Fibroblast of lung (primary cell): ENCODE data around the gene PLAC8L1. TPM values are rescaled to one million over a fixed set of nuclear protein-coding genes. Genes with fewer than 3 reads are reported as not detected.
A peak's percentile ranks its signal among the peaks of the same experiment; 100 is the strongest.

Source experiments
- DNase-seq, 2 donors: peaks; one replicate each; pipeline versions ENCODE4 v3.0.0 to v3.0.0-alpha.2; 2010; ENCODE audit warnings: low read depth in 2 of 2
- H2AFZ ChIP-seq: 2 replicates; pipeline ENCODE4 v1.5.1; 2012; ENCODE audit warnings: low read length, control low read depth, inconsistent platforms
- H3K27ac ChIP-seq: 2 replicates; pipeline ENCODE4 v1.5.1; 2011; ENCODE audit warnings: low read length, control low read depth; ENCODE audit not compliant: insufficient read depth
- H3K27me3 ChIP-seq: 2 replicates; pipeline ENCODE4 v1.5.1; 2011; ENCODE audit warnings: mild to moderate bottlenecking, low read length; ENCODE audit not compliant: control insufficient read depth, insufficient read depth
- H3K36me3 ChIP-seq: 2 replicates; pipeline ENCODE4 v1.5.1; 2011; ENCODE audit warnings: low read length; ENCODE audit not compliant: control insufficient read depth, insufficient read depth
- H3K4me1 ChIP-seq: 2 replicates; pipeline ENCODE4 v1.5.1; 2011; ENCODE audit warnings: low read length; ENCODE audit not compliant: control insufficient read depth, insufficient read depth; ENCODE audit errors: extremely low read depth
- H3K4me2 ChIP-seq: 2 replicates; pipeline ENCODE4 v1.5.1; 2011; ENCODE audit warnings: low read length, control low read depth; ENCODE audit not compliant: insufficient read depth; ENCODE audit errors: extremely low read depth
- H3K4me3 ChIP-seq, 4 experiments: fragments of 200-600 bp in 1 of 4; sonication (generic) in 1 of 4; replicated peaks in 1 of 4; 2 replicates each; pipeline ENCODE4 v1.5.1; 2011 to 2016; ENCODE audit warnings: low read length in 4 of 4, low read depth in 3 of 4, mild to moderate bottlenecking in 3 of 4, control low read depth in 2 of 4, inconsistent platforms in 1 of 4, mixed read lengths in 1 of 4; ENCODE audit not compliant: insufficient read depth in 1 of 4; ENCODE audit errors: control extremely low read depth in 1 of 4
- H3K79me2 ChIP-seq: 2 replicates; pipeline ENCODE4 v1.5.1; 2012; ENCODE audit warnings: mild to moderate bottlenecking, low read length, inconsistent platforms; ENCODE audit not compliant: control insufficient read depth, insufficient read depth
- H3K9ac ChIP-seq: 2 replicates; pipeline ENCODE4 v1.5.1; 2011; ENCODE audit warnings: mild to moderate bottlenecking, low read length, control low read depth; ENCODE audit not compliant: insufficient read depth
- H3K9me3 ChIP-seq: 2 replicates; pipeline ENCODE4 v1.5.1; 2012; ENCODE audit warnings: low read depth, low read length; ENCODE audit not compliant: control insufficient read depth, insufficient read depth
- H4K20me1 ChIP-seq: 2 replicates; pipeline ENCODE4 v1.5.1; 2011; ENCODE audit warnings: low read length; ENCODE audit not compliant: control insufficient read depth, insufficient read depth; ENCODE audit errors: extremely low read depth
- EZH2 ChIP-seq: IDR thresholded peaks from 2 replicates; pipeline ENCODE4 v1.5.1; 2012; ENCODE audit warnings: low read length, control low read depth, mild to moderate bottlenecking; ENCODE audit errors: missing control alignments
- polyA plus RNA-seq, 2 donors: library from polyadenylated mRNA; depleted of rRNA in 1 of 2; stranded (reverse) in 1 of 2; unstranded in 1 of 2; fragments of >200 nt; gene quantifications; 2 replicates each; pipeline ENCODE4 v1.2.1, GENCODE V29; 2011 to 2012; ENCODE audit warnings: missing spikeins in 1 of 2
- total RNA-seq: library from RNA; depleted of rRNA; stranded (reverse); fragments of >200 nt; gene quantifications from 2 replicates; pipeline ENCODE4 v1.2.1, GENCODE V29; 2014
- TF ChIP-seq, protein P1 (sequence below), 2 donors: IDR thresholded peaks in 1 of 2; conservative IDR thresholded peaks in 1 of 2; 1 replicate in 1 of 2; 2 replicates in 1 of 2; pipeline ENCODE4 v1.5.1; 2011 to 2012; ENCODE audit warnings: low read length in 2 of 2, control low read depth in 1 of 2, inconsistent platforms in 1 of 2, low read depth in 1 of 2, mild to moderate bottlenecking in 1 of 2

Gene PLAC8L1
- total and polyA plus RNA-seq, 2 donors (not counting 1 experiment from before 2014, with no cell fraction given): not detected

DNA sequence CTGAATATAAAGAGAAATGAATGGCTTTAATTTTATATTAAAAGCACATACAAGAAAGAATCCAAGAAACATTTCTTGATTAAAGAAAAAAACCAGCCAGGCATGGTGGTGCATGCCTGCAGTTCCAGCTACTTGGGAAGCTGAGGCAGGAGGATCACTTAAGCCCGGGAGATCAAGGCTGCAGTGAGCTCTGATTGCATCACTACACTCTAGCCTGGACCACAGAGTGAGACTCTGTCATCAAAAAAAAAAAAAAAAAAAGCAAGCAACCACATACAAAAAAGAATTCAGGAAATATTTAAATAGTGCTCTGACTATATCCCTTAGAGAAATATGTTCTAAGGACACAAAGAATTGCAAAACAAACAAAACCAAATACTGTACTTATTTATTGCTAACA is 2.5 kb upstream of the PLAC8L1 start:
- Histone ChIP-seq H3K9ac (no peak overlapping the region), H3K36me3 (no peaks in the 10 kb centered on the region), H2AFZ (no peak overlapping the region), H4K20me1 (no peaks in the 10 kb centered on the region), H3K9me3 (no peaks in the 10 kb centered on the region), H3K4me2 (no peak overlapping the region), H3K4me1 (no peaks in the 10 kb centered on the region), H3K79me2 (no peaks in the 10 kb centered on the region), H3K27ac (no peak overlapping the region), H3K4me3 (no peak overlapping the region), H3K27me3 (no peaks in the 10 kb centered on the region)
- DNase-seq: peak; percentile 12 to 20
- TF ChIP-seq, protein P1, sequence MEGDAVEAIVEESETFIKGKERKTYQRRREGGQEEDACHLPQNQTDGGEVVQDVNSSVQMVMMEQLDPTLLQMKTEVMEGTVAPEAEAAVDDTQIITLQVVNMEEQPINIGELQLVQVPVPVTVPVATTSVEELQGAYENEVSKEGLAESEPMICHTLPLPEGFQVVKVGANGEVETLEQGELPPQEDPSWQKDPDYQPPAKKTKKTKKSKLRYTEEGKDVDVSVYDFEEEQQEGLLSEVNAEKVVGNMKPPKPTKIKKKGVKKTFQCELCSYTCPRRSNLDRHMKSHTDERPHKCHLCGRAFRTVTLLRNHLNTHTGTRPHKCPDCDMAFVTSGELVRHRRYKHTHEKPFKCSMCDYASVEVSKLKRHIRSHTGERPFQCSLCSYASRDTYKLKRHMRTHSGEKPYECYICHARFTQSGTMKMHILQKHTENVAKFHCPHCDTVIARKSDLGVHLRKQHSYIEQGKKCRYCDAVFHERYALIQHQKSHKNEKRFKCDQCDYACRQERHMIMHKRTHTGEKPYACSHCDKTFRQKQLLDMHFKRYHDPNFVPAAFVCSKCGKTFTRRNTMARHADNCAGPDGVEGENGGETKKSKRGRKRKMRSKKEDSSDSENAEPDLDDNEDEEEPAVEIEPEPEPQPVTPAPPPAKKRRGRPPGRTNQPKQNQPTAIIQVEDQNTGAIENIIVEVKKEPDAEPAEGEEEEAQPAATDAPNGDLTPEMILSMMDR (conservative IDR thresholded peaks at IDR 0.05 in 1 of 2, IDR thresholded peaks at IDR 0.05 in 1 of 2; ENCODE audit: low read depth in 1 of 2, low read length in 2 of 2): no peak

DNA sequence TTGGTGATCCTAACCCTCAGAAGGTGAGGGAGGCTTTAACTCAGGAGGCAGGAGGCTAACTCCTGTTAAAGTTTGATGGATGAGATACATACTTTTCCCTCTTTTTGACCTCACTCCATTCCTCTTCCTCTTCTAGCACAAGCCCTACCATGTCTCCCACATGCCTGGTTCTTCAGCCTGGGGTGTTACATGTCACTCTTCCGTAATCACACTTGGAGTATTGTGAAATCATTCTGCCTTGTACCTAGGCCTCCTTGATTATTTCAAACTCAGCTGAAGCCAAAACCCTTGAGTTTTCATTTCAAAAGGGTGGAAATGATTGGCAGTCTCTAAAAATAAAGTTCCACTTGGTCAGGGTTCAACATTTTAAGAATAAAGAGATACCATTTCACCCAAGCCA is 1.8 kb downstream of the PLAC8L1 start:
- Histone ChIP-seq H3K27me3 (no peaks in the 10 kb centered on the region), H2AFZ (no peak overlapping the region), H3K36me3 (no peaks in the 10 kb centered on the region), H3K4me2 (no peak overlapping the region), H3K4me1 (no peaks in the 10 kb centered on the region), H3K79me2 (no peaks in the 10 kb centered on the region), H4K20me1 (no peaks in the 10 kb centered on the region), H3K4me3 (no peak overlapping the region), H3K9ac (no peak overlapping the region), H3K9me3 (no peaks in the 10 kb centered on the region), H3K27ac (no peak overlapping the region)
- DNase-seq: peak in 1 of 2 donors; percentile 15
- TF ChIP-seq, protein P1 (conservative IDR thresholded peaks at IDR 0.05 in 1 of 2, IDR thresholded peaks at IDR 0.05 in 1 of 2; ENCODE audit: low read depth in 1 of 2, low read length in 2 of 2): no peak
- TF ChIP-seq EZH2: no peak

DNA sequence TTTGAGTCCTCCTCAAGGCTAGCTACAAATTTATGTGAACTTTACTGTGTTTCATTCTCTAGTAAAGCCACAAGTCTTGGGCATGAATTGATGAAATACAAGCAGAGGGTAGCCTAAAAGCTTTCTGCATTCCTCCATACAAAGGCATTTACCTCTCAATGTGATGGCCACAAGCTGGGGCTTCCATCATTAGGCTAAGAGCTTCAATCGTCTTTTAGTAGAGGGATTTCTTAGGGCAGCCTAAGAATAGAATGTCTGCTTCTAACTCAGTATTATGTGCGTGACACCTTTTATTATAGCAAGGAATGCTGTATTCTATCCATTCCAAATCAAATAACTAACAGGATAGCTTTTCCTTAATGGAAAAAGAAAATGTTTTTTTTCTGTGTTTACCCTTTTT is 3.7 kb downstream of the PLAC8L1 start:
- Histone ChIP-seq H3K27me3 (no peaks in the 10 kb centered on the region), H3K9ac (no peak overlapping the region), H3K36me3 (no peaks in the 10 kb centered on the region), H3K27ac (no peak overlapping the region), H4K20me1 (no peaks in the 10 kb centered on the region), H3K4me1 (no peaks in the 10 kb centered on the region), H2AFZ (no peak overlapping the region), H3K9me3 (no peaks in the 10 kb centered on the region), H3K79me2 (no peaks in the 10 kb centered on the region), H3K4me2 (no peak overlapping the region), H3K4me3 (no peak overlapping the region)
- no peak for TF ChIP-seq EZH2
- TF ChIP-seq, protein P1 (conservative IDR thresholded peaks at IDR 0.05 in 1 of 2, IDR thresholded peaks at IDR 0.05 in 1 of 2; ENCODE audit: low read depth in 1 of 2, low read length in 2 of 2): no peak
- DNase-seq: no peak
